Endometrium (tissue), 2 donors: ENCODE data around the gene SMURF1.

Experiments used
- FAIRE-seq: peaks from 2 replicates; lab custom pipeline; 2012; peaks lifted over from hg19 to GRCh38; lab: Jason Lieb, UNC
- donor health status: control.
- donor health status: control.

SMURF1 gene

DNA sequence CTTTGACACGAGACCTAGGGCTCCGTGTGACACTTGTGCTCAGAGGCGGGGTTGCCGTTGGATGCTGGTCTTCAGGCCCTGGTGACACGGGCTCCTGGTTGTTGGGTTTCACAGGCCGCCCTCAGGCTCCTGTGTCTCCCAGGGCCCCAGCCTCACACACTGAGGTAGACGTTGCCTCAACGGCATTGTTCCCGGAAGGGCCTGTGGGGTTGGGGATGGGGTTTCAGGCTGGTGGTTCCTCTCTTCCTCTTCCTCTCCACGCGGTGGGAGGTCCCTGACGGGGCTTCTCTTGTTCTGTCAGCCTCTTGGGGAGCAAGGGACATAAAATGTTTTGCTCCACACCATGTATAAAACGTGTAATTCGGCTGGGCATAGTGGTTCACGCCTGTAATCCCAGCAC lies 140.5 kb downstream of the SMURF1 start:
- FAIRE-seq = no peak

DNA sequence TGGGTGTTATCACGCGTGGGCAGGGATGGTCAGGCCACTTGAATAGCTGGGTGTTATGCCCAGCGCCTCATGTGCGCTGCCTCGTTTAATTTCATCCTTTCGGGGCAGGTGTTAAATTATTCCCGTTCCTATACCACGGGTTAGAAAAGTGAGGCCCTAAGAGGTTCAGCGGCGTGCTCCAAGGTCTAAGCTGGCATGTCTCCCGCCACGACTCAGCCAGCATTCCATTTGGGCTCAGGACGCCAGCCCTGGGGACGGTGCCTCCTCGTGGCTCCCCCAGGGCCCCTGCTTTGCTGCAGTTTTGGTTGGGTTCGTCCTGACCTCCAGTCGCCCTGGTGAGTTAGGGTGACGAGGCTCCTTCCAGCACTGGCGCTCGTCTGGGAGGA lies 141.1 kb downstream of the SMURF1 start:
- FAIRE-seq = no peak

DNA sequence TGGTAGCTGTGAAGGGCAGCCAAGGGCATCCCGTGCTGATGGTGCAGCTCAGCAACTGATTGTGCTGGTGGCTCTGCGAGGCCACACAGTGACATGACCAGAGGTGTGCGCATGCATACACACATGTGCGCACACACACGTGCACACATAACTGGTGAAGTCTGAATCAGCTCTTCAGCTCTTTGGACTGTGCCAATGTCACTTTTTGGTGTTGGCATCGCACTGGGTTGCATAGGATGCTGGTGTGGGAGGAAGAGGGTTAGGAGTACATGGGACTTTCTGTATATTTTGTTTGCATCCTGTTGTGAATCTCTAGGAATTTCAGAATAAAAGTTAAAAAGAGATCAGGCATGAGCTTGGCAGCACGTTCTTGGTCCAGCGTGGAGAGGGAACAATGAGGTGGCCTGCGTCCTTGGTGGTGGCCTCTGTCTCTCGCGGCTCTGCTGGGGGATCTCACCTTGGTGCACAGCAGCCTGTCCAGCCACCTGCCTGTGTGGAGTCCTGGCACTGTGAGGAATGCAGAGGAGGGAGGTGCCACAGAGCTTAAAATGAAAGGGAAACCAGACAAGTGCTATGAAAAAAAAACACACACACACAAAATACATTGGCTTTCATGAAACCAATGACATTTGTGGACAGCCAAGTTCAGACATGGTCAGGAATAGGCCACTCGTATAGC lies 141.6 kb downstream of the SMURF1 start:
- no peak for FAIRE-seq

DNA sequence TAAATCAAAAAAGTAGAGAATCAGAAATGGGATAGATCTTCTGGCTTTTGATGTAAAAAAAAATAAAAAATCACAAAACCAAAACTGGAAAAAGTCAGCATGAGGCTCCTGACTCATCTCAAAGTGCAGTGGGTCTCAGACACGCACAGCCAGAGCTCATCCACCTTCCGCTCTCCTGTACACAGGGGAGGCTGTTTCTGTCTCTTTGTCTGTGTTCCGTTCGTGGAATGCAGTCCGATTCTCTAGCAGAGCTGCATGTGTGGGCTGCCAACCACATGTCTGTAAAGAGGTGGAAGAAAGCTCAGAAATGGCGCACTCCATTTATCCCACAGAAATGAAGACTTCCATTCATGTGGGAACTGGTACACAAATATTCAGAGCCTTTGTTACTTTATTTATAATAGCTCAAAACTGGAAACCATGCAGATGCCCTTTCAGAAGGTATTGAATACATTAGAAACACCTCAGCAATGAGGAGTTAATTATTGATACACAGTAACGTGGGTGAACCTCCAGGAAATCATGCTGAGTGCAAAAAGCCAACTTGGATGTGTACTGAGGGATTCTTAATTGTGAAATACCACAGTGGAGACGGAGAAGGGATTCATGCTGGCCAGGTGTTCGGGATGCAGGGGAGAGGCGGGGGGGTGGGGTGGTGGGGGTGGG lies 142.3 kb downstream of the SMURF1 start:
- FAIRE-seq = no peak

DNA sequence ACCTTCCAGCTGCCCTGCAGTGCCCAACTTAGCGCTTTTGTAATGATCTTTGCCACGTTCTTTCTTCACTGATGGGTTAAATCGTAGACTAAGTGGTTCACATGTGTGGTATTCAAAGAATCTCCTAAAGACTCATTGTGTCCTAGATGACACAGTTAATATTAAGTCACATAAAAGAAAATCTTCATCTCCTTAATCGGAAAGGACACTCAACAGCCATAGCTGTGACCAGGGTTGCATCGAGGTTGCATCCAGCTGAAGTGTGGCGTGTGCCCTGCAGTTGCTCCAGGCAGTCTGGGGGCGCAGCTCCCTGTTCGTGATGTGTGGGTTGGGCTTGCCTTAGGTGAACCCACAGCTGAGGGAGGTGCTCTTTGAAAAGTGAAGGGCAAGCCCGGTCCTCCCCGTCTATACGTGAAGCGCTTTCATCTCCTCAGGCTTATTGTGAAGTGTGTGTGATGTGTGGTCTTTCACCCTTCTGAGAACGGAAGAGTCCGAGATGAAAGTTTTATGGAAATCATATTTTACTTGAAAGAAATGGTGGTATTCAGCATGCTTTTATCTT lies 142.9 kb downstream of the SMURF1 start:
- no peak for FAIRE-seq

DNA sequence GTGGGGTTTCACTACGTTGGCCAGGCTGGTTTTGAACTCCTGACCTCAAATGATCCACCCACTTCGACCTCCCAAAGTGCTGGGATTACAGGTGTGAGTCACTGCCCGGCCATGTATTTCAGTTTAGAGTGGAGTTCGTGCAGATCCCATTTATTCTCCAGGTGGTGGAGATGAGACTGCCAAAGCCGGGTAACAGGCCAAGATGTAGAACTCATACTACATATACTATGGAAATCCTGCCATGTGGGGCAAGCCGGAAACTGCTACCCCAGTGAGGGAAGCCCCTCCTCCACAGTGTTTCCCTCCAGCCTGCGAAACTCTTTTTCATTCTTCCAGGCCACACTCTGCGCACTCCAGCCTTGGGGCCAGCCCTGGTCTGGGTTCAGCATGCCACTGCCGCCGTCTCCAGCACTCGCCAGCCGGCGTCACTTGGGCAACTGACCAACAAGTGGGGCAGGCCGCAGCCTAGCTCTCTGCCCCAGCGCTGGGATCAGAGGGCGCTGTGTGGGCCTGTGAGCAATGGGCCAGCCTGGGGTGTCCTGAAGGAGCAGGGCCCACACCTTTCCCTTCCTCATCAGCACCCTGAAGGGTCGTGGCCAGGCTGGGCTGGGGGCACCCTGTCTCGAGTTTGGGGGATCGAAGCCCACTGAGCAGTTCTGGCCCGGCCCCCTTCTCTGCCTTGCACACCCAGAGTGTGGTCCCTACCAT lies 143.6 kb downstream of the SMURF1 start:
- FAIRE-seq = no peak

DNA sequence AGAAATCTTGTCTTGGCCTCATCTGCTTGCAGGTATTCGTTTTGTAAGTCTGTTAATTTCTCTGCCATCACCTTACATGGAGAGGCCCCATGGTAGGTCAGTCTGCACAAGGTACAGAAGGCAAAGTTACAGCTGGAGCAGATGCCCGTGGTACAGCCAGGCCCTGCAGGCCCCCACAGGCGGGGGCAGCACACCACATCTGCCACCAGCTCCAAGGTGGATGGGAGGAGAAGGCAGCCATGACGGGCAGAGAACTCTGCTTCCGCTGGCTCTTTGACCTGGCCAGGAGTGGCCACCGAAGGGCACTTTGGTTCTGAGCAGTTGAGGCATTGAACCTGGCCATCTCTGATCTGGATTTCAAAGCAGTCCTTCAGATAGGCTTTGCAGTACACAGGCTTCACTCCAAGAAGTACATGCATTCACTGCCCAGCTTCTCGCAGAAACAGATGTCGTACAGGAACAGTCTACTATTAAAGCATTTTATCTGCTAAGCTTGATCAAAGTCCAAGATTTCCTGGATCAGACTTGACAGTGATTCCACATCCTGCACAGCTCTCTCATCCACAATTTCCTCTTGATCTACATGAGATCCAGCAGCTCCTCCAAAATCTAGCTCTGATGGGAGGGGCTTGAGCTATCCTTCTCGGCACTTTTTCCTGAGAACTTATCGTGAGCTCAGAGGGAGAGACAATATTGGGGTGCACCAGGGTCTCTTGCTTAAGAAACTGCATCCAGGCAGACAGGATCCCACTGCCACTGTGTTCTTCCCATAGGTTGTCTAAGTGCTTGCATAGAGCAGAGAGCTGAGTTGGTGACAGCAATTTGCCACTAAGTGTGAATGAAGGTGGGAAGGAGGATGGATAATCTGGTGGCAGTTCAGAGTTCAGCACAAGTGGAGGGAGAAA lies 144.8 kb downstream of the SMURF1 start:
- no peak for FAIRE-seq

DNA sequence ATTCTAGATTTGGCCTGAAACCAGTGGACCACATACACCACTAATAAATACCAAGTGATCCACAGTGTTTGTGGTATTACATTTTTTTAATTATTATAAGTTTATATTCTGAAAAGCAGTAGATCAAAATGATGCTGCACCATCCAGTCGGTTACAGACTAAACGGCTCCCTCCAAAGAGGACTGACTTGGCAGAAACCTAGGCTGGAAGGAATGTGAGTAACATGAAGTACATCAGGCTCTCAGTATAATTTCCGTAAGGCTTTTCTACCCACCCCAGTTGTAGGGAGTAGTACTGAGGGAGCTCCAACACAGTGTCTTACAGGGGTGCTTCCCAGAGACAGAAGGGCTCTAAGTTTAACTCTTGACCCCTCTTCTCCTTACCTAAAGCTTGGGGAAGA lies 146.1 kb downstream of the SMURF1 start:
- FAIRE-seq = no peak

DNA sequence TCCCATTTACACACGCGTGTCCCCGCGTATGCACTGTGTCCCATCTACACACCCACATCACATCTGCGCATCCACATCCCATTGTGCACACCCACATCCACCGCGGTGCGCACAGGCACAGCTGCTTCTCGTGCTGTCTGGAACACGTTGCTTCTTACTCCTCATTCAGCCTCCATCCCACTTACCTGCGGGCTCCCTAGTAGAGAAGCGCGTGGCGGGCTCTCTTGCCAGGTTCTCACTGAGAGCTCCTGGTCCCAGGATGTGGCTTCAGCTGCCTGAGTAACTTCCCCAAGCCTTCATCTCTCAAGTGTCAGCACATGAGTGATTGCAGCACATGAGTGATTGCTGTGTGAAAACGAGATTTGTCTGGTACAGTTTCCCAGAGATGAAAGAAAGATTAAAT lies 147.8 kb downstream of the SMURF1 start:
- FAIRE-seq = no peak

DNA sequence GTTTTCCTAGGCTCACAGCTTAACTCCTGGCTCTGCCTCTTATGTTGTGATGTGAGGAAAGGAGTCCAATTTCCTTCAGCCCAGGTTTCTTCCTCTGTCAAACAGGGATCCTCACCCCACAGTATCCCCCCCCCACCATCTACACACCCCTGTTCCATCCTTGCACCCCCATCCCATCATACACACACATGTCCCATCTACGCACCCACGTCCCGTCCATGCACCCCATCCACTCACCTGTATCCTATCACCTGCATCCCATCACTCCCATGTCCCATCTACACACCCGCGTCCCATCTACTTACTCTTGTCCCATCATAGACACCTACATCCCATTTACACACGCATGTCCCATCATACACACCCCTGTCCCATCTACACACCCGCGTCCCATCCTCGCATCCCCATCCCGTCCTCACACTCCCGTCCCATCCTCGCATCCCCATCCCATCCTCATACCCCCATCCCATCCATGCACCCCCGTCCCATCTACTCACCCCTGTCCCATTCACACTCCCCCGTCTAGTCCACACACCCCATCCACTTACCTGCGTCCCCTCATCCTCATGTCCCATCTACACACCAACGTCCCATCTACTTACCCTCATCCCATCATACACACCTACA lies 148.3 kb downstream of the SMURF1 start:
- FAIRE-seq = no peak

DNA sequence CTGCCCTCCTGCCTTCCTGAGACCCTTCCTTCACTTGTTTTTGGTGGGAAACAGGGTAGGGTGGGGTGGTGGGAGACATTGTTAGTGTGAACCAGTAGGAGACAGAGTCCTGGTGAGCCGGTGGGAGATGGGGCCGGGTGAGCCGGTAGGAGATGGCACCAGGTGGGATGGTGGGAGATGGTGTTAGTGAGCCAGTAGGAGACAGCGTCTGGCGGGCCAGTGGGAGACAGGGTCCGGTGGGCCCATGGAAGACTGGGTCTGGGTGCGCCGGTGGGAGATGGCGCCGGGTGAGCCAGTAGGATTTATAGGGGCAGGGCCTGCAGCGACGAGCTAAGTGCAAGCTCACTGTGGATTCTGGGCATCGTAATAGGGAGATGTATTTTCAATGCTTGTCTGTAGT lies 148.8 kb downstream of the SMURF1 start:
- FAIRE-seq = no peak

DNA sequence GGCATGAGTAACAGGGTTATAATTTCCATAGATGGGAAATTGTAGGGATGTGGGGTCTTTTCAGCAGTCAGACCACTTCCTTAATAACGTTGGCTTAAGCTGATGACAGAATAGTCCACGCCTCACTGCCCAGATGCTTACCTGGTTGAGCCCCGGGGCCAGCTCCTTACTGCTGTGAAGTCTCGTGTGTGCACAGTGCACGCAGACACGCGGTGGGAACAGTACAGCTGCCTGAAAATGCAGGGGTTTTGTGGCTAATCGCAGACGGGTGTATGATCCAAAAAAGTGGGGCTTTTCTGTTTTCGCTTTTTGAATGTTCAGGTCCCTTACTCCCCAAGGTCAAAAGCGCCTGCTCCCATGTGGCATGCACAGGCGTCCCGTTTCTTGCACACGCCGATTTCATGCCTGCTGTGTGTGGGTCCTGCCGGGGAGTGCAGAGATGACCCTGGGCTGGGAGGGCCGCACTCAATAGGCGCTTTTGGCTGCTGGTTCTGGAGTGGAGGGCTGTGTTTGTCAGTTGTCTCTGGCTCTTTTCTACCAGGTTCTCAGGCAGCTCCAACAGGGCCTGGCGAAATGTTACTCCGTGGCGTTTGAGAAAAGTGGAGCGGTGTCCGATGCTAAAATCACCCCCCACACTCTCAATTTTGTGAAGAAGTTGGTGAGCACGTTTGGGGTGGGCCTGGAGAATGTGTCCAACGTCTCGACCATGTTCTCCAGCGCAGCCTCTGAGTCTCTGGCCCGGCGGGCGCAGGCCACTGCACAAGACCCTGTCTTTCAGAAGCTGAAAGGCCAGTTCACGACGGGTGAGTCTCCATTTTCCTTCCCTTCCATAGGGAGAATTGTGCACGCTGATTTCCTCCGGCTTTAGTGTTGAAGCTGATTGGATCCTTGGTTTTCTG lies 149.6 kb downstream of the SMURF1 start:
- FAIRE-seq = no peak

DNA sequence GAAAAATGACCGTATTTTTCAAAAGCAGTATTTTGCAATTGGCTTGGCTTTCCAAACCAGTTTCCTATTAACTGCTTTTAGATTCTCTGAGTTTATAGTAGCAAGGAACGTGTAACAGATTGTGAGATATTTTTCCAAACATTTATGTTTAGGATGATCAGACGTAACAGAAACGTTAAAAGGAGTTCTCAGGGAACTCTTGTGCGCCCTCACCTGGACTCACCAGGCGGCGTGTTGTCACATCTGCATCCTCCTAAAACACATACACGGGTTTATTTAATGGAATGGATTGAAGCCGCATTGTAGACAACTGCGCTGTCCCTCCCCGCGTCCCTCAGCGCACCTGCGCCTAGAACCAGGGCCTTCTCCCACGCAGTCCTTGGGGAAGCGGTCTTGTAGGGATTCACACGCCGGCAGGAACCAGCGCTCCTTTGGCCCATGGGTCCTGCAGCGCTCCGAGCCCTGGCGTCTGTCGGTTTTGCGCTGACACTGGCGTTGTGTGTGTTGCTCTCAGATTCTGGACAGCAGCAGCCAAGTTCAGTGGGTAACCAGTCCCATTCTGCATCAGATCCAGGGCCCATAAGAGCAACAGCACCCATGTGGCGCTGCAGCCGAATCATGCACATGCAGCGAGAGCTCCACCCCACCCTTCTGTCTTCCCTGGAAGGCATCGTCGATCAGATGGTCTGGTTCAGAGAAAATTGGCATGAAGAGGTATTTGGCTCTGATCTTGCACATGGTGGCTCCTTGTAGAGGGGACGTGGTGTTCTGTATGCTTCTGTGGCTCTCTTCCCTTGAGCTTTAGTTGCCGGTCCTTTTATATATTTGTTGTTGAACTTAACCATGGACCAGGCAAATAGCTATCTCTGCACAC lies 150.6 kb downstream of the SMURF1 start:
- FAIRE-seq = no peak

DNA sequence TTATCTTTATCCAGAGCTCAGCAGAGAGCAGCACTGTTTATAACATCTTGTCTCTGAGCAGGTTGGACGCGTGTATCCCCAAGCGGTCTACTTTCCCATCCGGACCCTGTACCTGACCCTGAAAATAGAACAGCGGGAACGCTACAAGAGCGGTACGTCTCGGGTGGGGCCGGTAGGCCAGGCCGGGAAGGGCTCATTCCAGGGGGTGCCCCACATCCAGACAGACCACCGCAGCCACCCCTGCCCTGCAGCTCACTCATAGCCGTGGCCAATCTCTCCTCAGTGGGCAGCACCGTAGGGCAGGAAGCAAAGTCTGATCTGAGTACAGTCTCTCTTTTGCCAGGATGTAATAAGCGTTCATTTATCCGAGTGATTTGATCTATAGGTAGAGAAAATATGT lies 151.8 kb downstream of the SMURF1 start:
- FAIRE-seq = no peak

DNA sequence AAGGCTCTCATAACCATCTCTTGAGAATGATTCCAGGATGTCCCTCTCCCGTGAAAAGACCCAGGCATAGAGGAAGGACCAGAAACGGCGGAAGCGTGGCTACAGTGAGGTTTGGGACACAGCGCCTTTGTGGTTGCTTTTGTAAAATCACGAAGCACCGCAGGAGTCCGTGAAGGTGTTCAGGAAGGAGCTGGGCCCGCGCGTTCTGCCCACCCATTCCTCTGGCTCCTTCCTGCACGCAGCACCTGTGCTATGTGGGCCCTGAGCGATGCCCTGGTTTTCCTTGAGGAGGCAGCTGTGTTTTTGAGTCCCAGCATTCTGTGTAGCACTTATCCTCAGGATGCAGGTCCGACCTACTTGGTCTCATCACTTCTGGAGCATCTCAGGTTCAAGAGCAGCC lies 152.8 kb downstream of the SMURF1 start:
- FAIRE-seq = no peak

DNA sequence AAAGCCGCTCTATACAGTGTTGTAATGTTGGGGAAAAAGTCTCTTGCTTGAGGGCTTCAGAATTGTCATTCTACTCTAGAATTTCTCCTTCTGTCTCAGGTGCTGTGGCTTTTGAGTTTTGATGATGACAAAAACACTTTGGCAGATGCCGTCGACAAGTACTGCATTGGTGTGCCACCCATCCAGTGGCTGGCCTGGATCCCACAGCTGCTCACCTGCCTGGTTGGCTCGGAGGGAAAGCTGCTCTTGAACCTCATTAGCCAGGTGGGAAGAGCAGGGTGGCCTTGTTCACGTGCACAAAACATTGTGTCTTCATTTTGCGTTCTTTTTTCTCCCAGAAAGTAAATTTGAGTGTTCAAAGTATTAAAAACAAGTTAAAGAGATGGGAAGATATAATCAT lies 153.6 kb downstream of the SMURF1 start:
- FAIRE-seq = no peak

DNA sequence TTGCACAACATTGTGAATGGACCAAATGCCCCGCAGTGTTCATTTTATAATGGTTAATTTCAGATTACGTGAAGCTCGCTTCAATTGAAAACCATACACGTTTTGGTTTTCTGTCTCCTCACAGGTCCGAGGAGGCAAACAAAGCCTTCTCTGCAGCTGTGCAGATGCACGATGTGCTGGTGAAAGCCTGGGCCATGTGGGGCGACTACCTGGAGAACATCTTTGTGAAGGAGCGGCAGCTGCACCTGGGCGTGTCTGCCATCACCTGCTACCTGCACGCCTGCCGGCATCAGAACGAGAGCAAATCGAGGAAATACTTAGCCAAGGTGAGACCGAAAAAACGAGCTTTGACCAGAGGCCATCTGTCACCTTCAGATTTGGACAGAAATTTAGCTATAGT lies 155.3 kb downstream of the SMURF1 start:
- no peak for FAIRE-seq

DNA sequence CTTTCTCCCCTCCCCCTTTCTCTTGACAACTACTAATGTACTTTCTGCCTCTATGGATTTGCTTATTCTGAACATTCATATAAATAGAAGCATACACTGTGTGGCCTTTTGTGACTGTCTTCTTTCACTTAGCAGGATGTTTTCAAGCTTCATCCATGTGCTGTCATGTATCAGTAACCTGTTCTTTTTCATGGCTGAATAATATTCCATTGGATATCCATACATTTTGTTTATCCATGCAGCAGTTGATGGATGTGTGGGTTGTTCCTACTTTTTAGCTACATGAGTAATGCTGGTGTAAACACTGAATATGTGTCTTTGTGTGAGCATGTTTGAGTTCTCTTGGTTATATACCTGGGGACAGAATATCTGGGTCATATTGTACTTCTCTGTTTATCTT lies 158.0 kb downstream of the SMURF1 start:
- FAIRE-seq = no peak

DNA sequence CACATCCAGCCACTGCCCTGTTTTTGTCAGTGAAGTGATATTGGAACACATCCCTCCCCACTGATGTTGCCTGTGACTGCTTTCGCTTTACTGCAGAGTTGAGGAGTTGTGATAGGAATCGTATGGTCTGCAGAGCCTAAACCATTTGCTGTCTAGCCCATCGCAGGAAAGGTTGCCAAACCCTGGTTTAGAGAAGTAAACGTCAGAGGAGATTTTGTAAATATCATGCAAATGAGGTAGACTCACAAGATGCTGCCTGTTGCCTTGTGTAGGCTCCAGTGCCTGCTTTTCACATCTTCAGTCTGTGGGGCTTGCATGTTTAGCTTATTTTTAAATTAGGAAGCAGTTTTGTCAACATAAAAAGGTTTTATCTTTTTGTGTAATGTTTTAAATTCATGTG lies 158.5 kb downstream of the SMURF1 start:
- no peak for FAIRE-seq

DNA sequence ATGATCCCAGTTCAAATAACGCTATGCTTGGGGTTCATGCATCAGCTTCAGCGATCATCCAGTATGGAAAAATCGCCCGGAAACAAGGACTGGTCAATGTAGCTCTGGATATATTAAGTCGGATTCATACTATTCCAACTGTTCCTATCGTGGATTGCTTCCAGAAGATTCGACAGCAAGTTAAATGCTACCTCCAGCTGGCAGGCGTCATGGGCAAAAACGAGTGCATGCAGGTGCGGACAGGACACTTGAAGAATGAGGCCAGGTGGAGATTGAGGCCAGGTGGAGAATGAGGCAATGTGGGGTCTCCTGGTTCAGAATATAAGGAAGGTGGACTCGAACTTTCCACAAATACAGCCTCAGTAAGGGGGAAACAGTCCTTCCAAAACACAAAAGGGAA lies 159.8 kb downstream of the SMURF1 start:
- no peak for FAIRE-seq
